ENCODE data around the gene BICDL1.

The BICDL1 gene

GRCh38 chr12:120055231-120056000, 66.4 kb downstream of the BICDL1 start:
- DNase-seq (ENCODE audit: low read depth) = no peak

GRCh38 chr12:120056739-120057138, 67.7 kb downstream of the BICDL1 start:
- no peak for DNase-seq (ENCODE audit: low read depth)

GRCh38 chr12:120060196-120060595, 71.2 kb downstream of the BICDL1 start:
- DNase-seq (ENCODE audit: low read depth) = no peak

- no peak for DNase-seq (ENCODE audit: low read depth)
Measured at GRCh38 chr12:120060717-120061116, 71.7 kb downstream of the BICDL1 start.

GRCh38 chr12:120061575-120062214, 72.7 kb downstream of the BICDL1 start:
- DNase-seq (ENCODE audit: low read depth) = no peak

- DNase-seq (ENCODE audit: low read depth) = no peak
Measured at GRCh38 chr12:120062976-120063579, 74.0 kb downstream of the BICDL1 start.

- no peak for DNase-seq (ENCODE audit: low read depth)
Measured at GRCh38 chr12:120064054-120064940, 75.3 kb downstream of the BICDL1 start.

GRCh38 chr12:120065472-120065871, 76.4 kb downstream of the BICDL1 start:
- no peak for DNase-seq (ENCODE audit: low read depth)

- no peak for DNase-seq (ENCODE audit: low read depth)
Measured at GRCh38 chr12:120066341-120066740, 77.3 kb downstream of the BICDL1 start.

GRCh38 chr12:120067084-120067869, 78.2 kb downstream of the BICDL1 start:
- DNase-seq (ENCODE audit: low read depth) = no peak

- DNase-seq (ENCODE audit: low read depth) = no peak
Measured at GRCh38 chr12:120067901-120068300, 78.9 kb downstream of the BICDL1 start.

GRCh38 chr12:120069278-120069677, 80.2 kb downstream of the BICDL1 start:
- DNase-seq (ENCODE audit: low read depth) = no peak

GRCh38 chr12:120071493-120072020, 82.5 kb downstream of the BICDL1 start:
- no peak for DNase-seq (ENCODE audit: low read depth)

GRCh38 chr12:120072472-120073249, 83.6 kb downstream of the BICDL1 start:
- no peak for DNase-seq (ENCODE audit: low read depth)

GRCh38 chr12:120075034-120075616, 86.1 kb downstream of the BICDL1 start:
- DNase-seq (ENCODE audit: low read depth) = no peak

GRCh38 chr12:120076651-120077050, 87.6 kb downstream of the BICDL1 start:
- no peak for DNase-seq (ENCODE audit: low read depth)

- DNase-seq (ENCODE audit: low read depth) = no peak
Measured at GRCh38 chr12:120077260-120077659, 88.2 kb downstream of the BICDL1 start.

- no peak for DNase-seq (ENCODE audit: low read depth)
Measured at GRCh38 chr12:120078868-120079267, 89.8 kb downstream of the BICDL1 start.

GRCh38 chr12:120079411-120080400, 90.7 kb downstream of the BICDL1 start:
- DNase-seq (ENCODE audit: low read depth) = no peak
